A549 (cell line): Measurements from ENCODE around the gene BCDIN3D.

Experiments
- BCL3 ChIP-seq: fragments of >200 bp; sonication (Bioruptor Twin); formaldehyde crosslinking; IDR thresholded peaks from 3 replicates; pipeline ENCODE4 v1.6.1; 2016
- CHD2 ChIP-seq: fragments of 150-350 bp; IDR thresholded peaks from 2 replicates; pipeline ENCODE4 v1.6.1; 2014; ENCODE audit warnings: low read length; ENCODE audit not compliant: partially characterized antibody
- CTCF ChIP-seq: fragments of >200 bp; sonication (Bioruptor Twin); formaldehyde crosslinking; IDR thresholded peaks from 3 replicates; pipeline ENCODE4 v1.5.1; 2016
- ELK1 ChIP-seq: fragments of 150-350 bp; IDR thresholded peaks from 2 replicates; pipeline ENCODE4 v1.6.1; 2014; ENCODE audit warnings: low read depth, mild to moderate bottlenecking, low read length
- EP300 ChIP-seq, 2 experiments: fragments of >200 bp; sonication (Bioruptor Twin); formaldehyde crosslinking; IDR thresholded peaks; 2 replicates in 1 of 2; 3 replicates in 1 of 2; pipeline ENCODE4 v1.6.1; 2016 to 2017
- ESRRA ChIP-seq: fragments of 150-350 bp; IDR thresholded peaks from 2 replicates; pipeline ENCODE4 v1.6.1; 2014; ENCODE audit warnings: mild to moderate bottlenecking, low read length, borderline replicate concordance
- GATA3 ChIP-seq: IDR thresholded peaks from 2 replicates; pipeline ENCODE4 v1.6.1; 2012; ENCODE audit warnings: borderline replicate concordance
- JUNB ChIP-seq: fragments of >200 bp; sonication (Bioruptor Twin); formaldehyde crosslinking; IDR thresholded peaks from 2 replicates; pipeline ENCODE4 v1.6.1; 2016
- PBX3 ChIP-seq: IDR thresholded peaks from 2 replicates; pipeline ENCODE4 v1.6.1; 2012
- POLR2A ChIP-seq: IDR thresholded peaks from 2 replicates; pipeline ENCODE4 v1.6.1; 2012; ENCODE audit warnings: mild to moderate bottlenecking, low read length
- REST ChIP-seq: fragments of 200-600 bp; sonication (generic); IDR thresholded peaks from 2 replicates; pipeline ENCODE4 v1.6.1; 2016; ENCODE audit warnings: antibody characterized with exemption, mild to moderate bottlenecking, moderate library complexity
- RFX5 ChIP-seq: fragments of 450-650 bp; IDR thresholded peaks from 2 replicates; pipeline ENCODE4 v1.7.1; 2014; ENCODE audit warnings: antibody characterized with exemption, mild to moderate bottlenecking, moderate library complexity
- USF2 ChIP-seq: fragments of 450-650 bp; IDR thresholded peaks from 2 replicates; pipeline ENCODE4 v1.6.1; 2014; ENCODE audit warnings: antibody characterized with exemption

GRCh38 chr12:49821373-49822287, 21.3 kb downstream of the BCDIN3D start:
- no peak for TF ChIP-seq CTCF
- no peak for TF ChIP-seq JUNB
- TF ChIP-seq ELK1 = no peak
- no peak for TF ChIP-seq POLR2A
- no peak for TF ChIP-seq EP300 (IDR thresholded peaks at IDR 0.05)
- TF ChIP-seq REST = no peak
- TF ChIP-seq USF2 = no peak
- TF ChIP-seq BCL3 = no peak
- TF ChIP-seq GATA3 = no peak
- no peak for TF ChIP-seq PBX3
- no peak for TF ChIP-seq ESRRA
- no peak for TF ChIP-seq RFX5
- TF ChIP-seq CHD2 = no peak
